Sigmoid colon (tissue), 7 donors: ENCODE results near the gene F12. TPM values are rescaled to one million over a fixed set of nuclear protein-coding genes. Genes with fewer than 3 reads are reported as not detected.

Experiments
- DNase-seq: peaks from one replicate; pipeline ENCODE4 v3.0.0-alpha.2; 2019
- H3K27ac ChIP-seq, 4 donors: fragments of 200-600 bp; sonication (generic); one replicate each; pipeline ENCODE4 v1.5.1; 2016 to 2019; ENCODE audit warnings: mild to moderate bottlenecking in 1 of 4
- H3K27me3 ChIP-seq, 3 donors: fragments of 200-600 bp; sonication (generic); one replicate each; pipeline ENCODE4 v1.5.1; 2019; ENCODE audit warnings: mild to moderate bottlenecking in 1 of 3
- H3K36me3 ChIP-seq, 4 donors: fragments of 200-600 bp; sonication (generic); one replicate each; pipeline ENCODE4 v1.5.1; 2016 to 2019
- H3K4me1 ChIP-seq, 4 donors: fragments of 200-600 bp; sonication (generic); one replicate each; pipeline ENCODE4 v1.5.1; 2017 to 2019
- H3K4me3 ChIP-seq, 4 donors: fragments of 200-600 bp; sonication (generic); one replicate each; pipeline ENCODE4 v1.5.1; 2017 to 2019; ENCODE audit warnings: mild to moderate bottlenecking in 2 of 4, moderate library complexity in 1 of 4
- H3K9me3 ChIP-seq, 4 donors: fragments of 200-600 bp in 3 of 4; sonication (generic) in 3 of 4; one replicate each; pipeline versions ENCODE4 v1.5.1 to v1.6.1; 2013 to 2019
- EP300 ChIP-seq, 4 donors: sonication (generic); formaldehyde crosslinking; IDR thresholded peaks; one replicate each; pipeline ENCODE4 v1.6.1; 2017; ENCODE audit warnings: antibody characterized with exemption in 4 of 4
- POLR2A ChIP-seq, 2 donors: fragments of 450-650 bp; IDR thresholded peaks; one replicate each; pipeline ENCODE4 v1.6.1; 2016; ENCODE audit warnings: antibody characterized with exemption in 2 of 2, mild to moderate bottlenecking in 2 of 2, moderate library complexity in 2 of 2
- POLR2AphosphoS5 ChIP-seq, 4 donors: sonication (generic); formaldehyde crosslinking; IDR thresholded peaks; one replicate each; pipeline ENCODE4 v1.6.1; 2017; ENCODE audit warnings: antibody characterized with exemption in 4 of 4
- WGBS, 2 donors: extraction: QIAGEN DNeasy Blood & Tissue Kit; methylation state at CpG; one replicate each; pipeline ENCODE4 v1.1.7; 2013; 5-methylcytosine and 5-hydroxymethylcytosine counted together
- intact Hi-C: fragments of 100-400 bp; cut with DNase I; formaldehyde crosslinking; loops from one replicate; pipeline ENCODE4 v1.15.1; 2023
- polyA plus RNA-seq, 3 donors: library from polyadenylated mRNA; stranded (reverse); fragments of 200-250 nt; gene quantifications; one replicate each; pipeline ENCODE4 v1.2.3, GENCODE V29; 2013
- total RNA-seq, 4 donors: library from RNA; depleted of rRNA; stranded (reverse); fragments of >200 nt; gene quantifications; one replicate each; pipeline ENCODE4 v1.1.0, GENCODE V29; 2016
- TF ChIP-seq, protein P1 (sequence below), 4 experiments: fragments of 450-650 bp in 3 of 4; fragments of 200-600 bp in 1 of 4; IDR thresholded peaks; one replicate each; pipeline ENCODE4 v1.5.1; 2016 to 2019; ENCODE audit warnings: antibody characterized with exemption in 4 of 4, mild to moderate bottlenecking in 3 of 4, moderate library complexity in 2 of 4
- donor health status: healthy with polysubstance abuse.
- donor health status: Bipolar disorder and iron deficiency.
- donor health status: healthy.

F12 gene
- total and polyA plus RNA-seq, 7 donors = 0.36 to 14.0 (median 2.2) TPM; not detected in 1

DNA sequence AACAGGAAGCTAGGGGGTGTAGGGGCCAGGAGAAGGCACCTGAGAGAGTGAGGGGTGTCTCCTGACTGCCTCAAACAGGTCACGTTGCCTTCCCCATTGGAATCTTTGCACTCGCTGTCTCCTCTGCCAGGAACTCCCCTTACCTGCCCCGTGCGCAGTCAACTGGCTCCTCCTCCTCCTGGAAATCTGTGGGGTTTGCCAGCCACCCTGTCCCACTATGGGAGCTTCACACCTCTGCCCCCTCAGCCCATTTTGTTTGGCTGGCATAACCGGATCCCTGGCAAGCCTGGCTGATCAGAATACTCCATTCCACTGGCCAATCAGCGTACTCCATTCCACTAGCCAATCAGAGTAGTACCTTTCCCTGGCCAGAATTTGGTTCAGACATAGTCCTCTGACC is 35.6 kb downstream of the F12 start:
- H3K27ac ChIP-seq = no peak overlapping the region
- H3K27me3 ChIP-seq = no peaks in the 10 kb centered on the region
- no peaks in the 10 kb centered on the region for H3K9me3 ChIP-seq
- no peak for DNase-seq
- intact Hi-C loops = no loop called here
- no peak for TF ChIP-seq POLR2A (IDR thresholded peaks at IDR 0.05)
- no peak for TF ChIP-seq POLR2AphosphoS5 (IDR thresholded peaks at IDR 0.05)
- no peak for TF ChIP-seq EP300 (IDR thresholded peaks at IDR 0.05)
- TF ChIP-seq, protein P1, sequence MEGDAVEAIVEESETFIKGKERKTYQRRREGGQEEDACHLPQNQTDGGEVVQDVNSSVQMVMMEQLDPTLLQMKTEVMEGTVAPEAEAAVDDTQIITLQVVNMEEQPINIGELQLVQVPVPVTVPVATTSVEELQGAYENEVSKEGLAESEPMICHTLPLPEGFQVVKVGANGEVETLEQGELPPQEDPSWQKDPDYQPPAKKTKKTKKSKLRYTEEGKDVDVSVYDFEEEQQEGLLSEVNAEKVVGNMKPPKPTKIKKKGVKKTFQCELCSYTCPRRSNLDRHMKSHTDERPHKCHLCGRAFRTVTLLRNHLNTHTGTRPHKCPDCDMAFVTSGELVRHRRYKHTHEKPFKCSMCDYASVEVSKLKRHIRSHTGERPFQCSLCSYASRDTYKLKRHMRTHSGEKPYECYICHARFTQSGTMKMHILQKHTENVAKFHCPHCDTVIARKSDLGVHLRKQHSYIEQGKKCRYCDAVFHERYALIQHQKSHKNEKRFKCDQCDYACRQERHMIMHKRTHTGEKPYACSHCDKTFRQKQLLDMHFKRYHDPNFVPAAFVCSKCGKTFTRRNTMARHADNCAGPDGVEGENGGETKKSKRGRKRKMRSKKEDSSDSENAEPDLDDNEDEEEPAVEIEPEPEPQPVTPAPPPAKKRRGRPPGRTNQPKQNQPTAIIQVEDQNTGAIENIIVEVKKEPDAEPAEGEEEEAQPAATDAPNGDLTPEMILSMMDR (IDR thresholded peaks at IDR 0.05) = no peak
- no peaks in the 10 kb centered on the region for H3K36me3 ChIP-seq
- 58 to 65% methylated on average over 6 of the region's 6 CpGs for WGBS, 2 donors
- H3K4me1 ChIP-seq = peaks cover 0 to 14% (median 8%) of the 10 kb centered on the region in 4 donors
- no peak overlapping the region for H3K4me3 ChIP-seq

DNA sequence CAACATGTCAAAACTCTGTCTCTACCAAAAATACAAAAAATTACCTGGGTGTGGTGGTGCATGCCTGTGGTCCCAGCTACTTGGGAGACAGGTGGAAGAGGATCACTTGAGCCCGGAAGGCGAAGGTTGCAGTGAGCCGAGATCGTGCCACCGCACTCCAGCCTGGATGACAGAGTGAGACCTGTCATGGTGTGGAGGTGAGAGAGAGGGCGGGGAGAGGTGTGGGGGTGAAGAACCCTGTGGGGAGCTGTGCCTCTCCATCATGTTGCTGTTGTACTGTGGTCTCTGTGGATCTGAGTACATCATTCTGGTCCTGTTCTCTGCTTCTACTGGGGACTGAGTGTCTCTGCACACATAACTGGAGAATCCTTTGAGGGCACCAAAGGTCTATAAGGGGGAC is 36.5 kb downstream of the F12 start:
- peaks cover 0 to 18% (median 10%) of the 10 kb centered on the region in 4 donors for H3K4me1 ChIP-seq
- 85 to 87% methylated on average over 6 of the region's 6 CpGs for WGBS, 2 donors
- DNase-seq = no peak
- TF ChIP-seq POLR2A (IDR thresholded peaks at IDR 0.05) (no peak), EP300 (IDR thresholded peaks at IDR 0.05) (no peak), POLR2AphosphoS5 (IDR thresholded peaks at IDR 0.05) (no peak)
- TF ChIP-seq, protein P1 (IDR thresholded peaks at IDR 0.05) = no peak
- no peaks in the 10 kb centered on the region for H3K36me3 ChIP-seq
- intact Hi-C loops = no loop called here
- no peaks in the 10 kb centered on the region for H3K9me3 ChIP-seq
- no peaks in the 10 kb centered on the region for H3K27me3 ChIP-seq
- H3K4me3 ChIP-seq = no peak overlapping the region
- no peak overlapping the region for H3K27ac ChIP-seq

DNA sequence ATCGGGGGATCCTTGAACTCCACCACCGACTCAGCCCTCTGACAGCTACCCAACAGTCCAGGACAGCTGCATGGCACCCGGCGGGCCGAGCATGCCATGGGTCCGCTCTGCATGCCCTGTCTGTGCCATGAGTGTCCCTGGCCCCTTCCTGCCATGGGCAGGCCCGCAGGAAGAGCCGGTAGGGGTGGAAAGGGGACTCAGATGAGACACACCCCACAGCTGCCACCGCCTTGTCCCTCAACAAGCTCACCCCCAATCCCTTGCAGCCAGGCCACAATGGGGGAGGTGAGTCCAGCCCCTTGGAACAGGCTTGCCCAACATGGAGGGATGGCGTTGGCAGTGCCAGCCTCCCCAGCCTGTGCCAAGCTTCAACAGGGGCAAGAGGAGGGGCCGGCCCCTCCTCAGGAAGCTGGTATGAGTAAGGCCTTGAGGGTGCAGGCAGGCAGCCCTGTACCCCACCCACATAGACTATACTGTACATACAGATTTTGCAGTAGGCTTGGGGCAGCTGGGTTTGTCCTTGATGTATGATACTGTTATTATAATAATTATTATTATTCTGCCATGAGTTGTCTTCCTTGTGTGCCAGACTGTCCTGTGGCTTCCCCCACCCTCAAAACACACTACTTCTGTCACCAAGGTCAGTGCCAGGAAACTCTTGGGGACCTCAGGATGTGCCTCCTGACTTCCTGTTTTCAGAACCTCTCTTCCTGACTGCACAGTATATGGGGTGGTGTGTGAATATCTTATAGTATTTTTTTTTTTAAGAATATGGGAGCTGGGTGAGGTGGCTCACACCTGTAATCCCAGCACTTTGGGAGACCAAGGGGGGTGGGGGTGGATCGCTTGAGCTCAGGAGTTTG is 37.1 kb downstream of the F12 start:
- Histone ChIP-seq H3K36me3 (no peaks in the 10 kb centered on the region), H3K9me3 (no peaks in the 10 kb centered on the region), H3K27ac (no peak overlapping the region), H3K27me3 (no peaks in the 10 kb centered on the region), H3K4me3 (no peak overlapping the region), H3K4me1 (peaks cover 0 to 24% (median 16%) of the 10 kb centered on the region in 4 donors)
- WGBS, 2 donors = 83 to 90% methylated on average over 12 of the region's 12 CpGs
- DNase-seq = no peak
- intact Hi-C loops = no loop called here
- TF ChIP-seq EP300 (IDR thresholded peaks at IDR 0.05) (no peak), POLR2AphosphoS5 (IDR thresholded peaks at IDR 0.05) (no peak)
- TF ChIP-seq, protein P1 (IDR thresholded peaks at IDR 0.05) = no peak

DNA sequence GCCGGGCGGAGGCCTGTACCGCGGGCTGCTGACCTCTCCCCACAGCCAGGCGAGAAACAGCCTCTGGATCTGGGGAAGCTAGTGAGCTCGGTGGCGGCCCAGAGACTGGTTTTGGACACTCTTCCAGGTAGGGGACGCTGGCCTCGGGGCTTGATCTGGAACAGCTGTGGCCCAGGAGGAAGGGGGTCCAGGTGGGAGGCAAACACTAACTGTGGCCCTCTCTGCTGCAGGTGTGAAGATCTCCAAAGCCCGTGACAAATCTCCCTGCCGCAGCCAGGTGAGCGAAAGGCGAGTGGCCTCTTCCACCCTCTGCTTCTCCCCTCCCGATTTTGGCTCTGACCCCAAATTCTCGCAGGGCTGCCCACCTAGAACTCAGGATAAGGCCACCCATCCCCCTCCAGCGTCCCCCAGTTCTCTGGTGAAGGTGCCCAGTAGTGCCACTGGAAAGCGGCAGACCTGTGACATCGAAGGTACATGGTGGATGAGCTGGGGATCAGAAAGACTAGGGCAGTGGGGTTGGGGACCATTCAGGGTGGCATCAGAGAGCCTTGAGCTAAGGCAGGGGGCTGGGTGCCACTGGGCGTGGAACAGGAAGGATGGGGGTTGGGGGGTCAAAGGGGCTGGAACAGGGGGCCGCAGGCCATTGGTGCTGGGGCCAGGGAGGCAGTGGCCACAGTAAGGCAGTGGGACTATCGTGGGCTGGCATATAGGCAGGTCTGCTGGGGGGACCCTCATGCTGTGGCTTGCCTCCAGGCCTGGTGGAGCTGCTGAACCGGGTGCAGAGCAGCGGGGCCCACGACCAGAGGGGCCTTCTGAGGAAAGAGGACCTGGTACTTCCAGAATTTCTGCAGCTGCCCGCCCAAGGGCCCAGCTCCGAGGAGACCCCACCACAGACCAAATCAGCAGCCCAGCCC is 38.0 kb downstream of the F12 start:
- Histone ChIP-seq H3K36me3 (no peaks in the 10 kb centered on the region), H3K9me3 (no peaks in the 10 kb centered on the region), H3K4me3 (peak overlapping the region; percentile 2 to 47 (median 42)), H3K27ac (peak overlapping the region in 2 of 4 donors; percentile 33 to 51), H3K27me3 (no peaks in the 10 kb centered on the region), H3K4me1 (peaks cover 0 to 32% (median 21%) of the 10 kb centered on the region in 4 donors)
- intact Hi-C loops = no loop called here
- WGBS, 2 donors = 49 to 72% methylated on average over 26 of the region's 26 CpGs
- no peak for TF ChIP-seq EP300 (IDR thresholded peaks at IDR 0.05)
- TF ChIP-seq, protein P1 (IDR thresholded peaks at IDR 0.05) = no peak
- no peak for TF ChIP-seq POLR2AphosphoS5 (IDR thresholded peaks at IDR 0.05)
- no peak for DNase-seq
